K562 (cell line): ENCODE measurements around the gene SLC24A4.

Source experiments
- CBX3 ChIP-seq, 2 experiments: IDR thresholded peaks; 1 replicate in 1 of 2; 2 replicates in 1 of 2; pipeline ENCODE4 v1.6.1; 2012; ENCODE audit warnings: inconsistent platforms in 2 of 2, low read length in 2 of 2, borderline replicate concordance in 1 of 2, control low read depth in 1 of 2
- FIP1L1 ChIP-seq: fragments of 200-400 bp; formaldehyde crosslinking; IDR thresholded peaks from 2 replicates; pipeline ENCODE4 v1.6.1; 2018; ENCODE audit warnings: mild to moderate bottlenecking, low read depth, low read length; ENCODE audit not compliant: poor library complexity, severe bottlenecking
- GATAD2A ChIP-seq: fragments of 450-650 bp; IDR thresholded peaks from 2 replicates; pipeline ENCODE4 v1.6.1; 2017
- HDAC8 ChIP-seq: fragments of 450-650 bp; IDR thresholded peaks from 2 replicates; pipeline ENCODE4 v1.6.1; 2016; ENCODE audit warnings: mild to moderate bottlenecking, missing genetic modification characterization, moderate library complexity, missing compliant biosample characterization
- KHSRP ChIP-seq: fragments of 450-650 bp; IDR thresholded peaks from 2 replicates; pipeline ENCODE4 v1.6.1; 2017
- MXI1 ChIP-seq: IDR thresholded peaks from 2 replicates; pipeline ENCODE4 v1.6.1; 2011; ENCODE audit warnings: low read depth, mild to moderate bottlenecking, improper control_type of control experiment, low read length
- NR2F6 ChIP-seq: fragments of 450-650 bp; formaldehyde crosslinking; IDR thresholded peaks from 2 replicates; pipeline ENCODE4 v1.4.0; 2020; ENCODE audit warnings: mild to moderate bottlenecking
- SP2 ChIP-seq: IDR thresholded peaks from 2 replicates; pipeline ENCODE4 v1.6.1; 2011; ENCODE audit warnings: mild to moderate bottlenecking, low read depth, low read length, moderate library complexity; ENCODE audit not compliant: poor library complexity, severe bottlenecking; ENCODE audit errors: extremely low read depth
- ZBTB7A ChIP-seq: IDR thresholded peaks from 2 replicates; pipeline ENCODE4 v1.6.1; 2011; ENCODE audit warnings: low read depth, mild to moderate bottlenecking, low read length, moderate library complexity, borderline replicate concordance; ENCODE audit not compliant: control insufficient read depth
- ZZZ3 ChIP-seq: fragments of 450-650 bp; IDR thresholded peaks from 2 replicates; pipeline ENCODE4 v1.6.1; 2016; ENCODE audit warnings: antibody characterized with exemption, mild to moderate bottlenecking, moderate library complexity
- TF ChIP-seq, protein P1 (sequence below): fragments of 450-650 bp; IDR thresholded peaks from 2 replicates; pipeline ENCODE4 v1.6.1; 2016; ENCODE audit warnings: low read depth, mild to moderate bottlenecking, moderate library complexity

DNA sequence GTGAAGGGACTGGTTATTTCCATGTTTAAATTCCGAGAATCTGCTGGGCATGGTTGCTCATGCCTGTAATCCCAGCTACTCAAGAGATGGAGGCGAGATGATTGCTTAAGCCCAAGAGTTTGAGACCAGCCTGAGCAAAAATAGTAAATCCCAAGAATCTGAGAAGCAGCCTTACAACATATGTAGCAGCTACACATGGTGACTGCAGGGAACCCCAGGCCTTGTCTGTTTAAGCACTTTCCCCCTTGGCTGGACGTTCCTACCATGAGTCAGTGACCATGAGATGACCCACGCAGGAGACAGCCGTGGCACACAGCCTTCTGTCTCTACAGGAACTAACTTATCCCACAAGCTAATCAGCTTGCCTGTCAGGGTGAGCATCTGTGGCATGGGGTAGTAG is 5.5 kb upstream of the SLC24A4 start:
- TF ChIP-seq, protein P1, sequence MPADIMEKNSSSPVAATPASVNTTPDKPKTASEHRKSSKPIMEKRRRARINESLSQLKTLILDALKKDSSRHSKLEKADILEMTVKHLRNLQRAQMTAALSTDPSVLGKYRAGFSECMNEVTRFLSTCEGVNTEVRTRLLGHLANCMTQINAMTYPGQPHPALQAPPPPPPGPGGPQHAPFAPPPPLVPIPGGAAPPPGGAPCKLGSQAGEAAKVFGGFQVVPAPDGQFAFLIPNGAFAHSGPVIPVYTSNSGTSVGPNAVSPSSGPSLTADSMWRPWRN, result no peak
- TF ChIP-seq GATAD2A (no peak), NR2F6 (CRISPR knock-in tag) (no peak), MXI1 (no peak), HDAC8 (no peak), KHSRP (no peak), SP2 (no peak), CBX3 (IDR thresholded peaks at IDR 0.05; ENCODE audit: borderline replicate concordance in 1 of 2, low read length in 2 of 2) (no peak), ZZZ3 (no peak), FIP1L1 (no peak), ZBTB7A (no peak)
